ENCODE measurements around the gene KEAP1. TPM values are rescaled to one million over a fixed set of nuclear protein-coding genes. Genes with fewer than 3 reads are reported as not detected.

Gene KEAP1
- polyA plus RNA-seq, 1 donor from 2014 or later = 39.0 TPM

DNA sequence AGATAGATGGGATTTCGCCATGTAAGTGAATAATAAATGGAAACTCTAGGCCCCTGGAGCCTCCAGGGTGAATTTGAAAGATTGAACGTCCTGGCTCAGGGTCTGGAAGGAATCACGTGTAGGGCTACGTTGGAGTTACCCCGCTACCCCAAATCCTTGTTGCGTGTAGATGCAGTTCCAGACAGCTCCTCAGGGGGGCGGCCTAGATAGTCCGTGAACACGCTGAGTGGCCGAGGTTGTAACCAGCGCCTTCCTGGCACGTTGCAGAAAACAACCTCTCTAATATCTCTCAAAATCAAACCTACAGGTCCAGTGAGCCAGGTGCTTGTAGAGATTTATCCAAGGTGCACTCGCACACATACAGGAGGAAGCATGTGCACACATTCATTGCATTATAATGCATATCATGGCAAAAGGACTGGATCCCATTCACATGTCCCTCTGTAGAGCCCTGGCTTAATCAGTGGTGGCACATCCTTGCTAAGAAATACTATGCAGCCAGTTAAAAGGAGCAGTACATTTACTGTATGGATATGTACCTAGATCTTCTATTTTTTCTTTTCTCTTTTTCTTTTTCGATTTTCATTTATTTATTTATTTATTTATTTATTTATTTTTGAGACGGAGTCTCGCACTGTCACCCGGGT is 2.5 kb upstream of the KEAP1 start:
- TF ChIP-seq CTCF (IDR thresholded peaks at IDR 0.05; ENCODE audit: poor library complexity, severe bottlenecking) = peak; percentile 48
- no peak for TF ChIP-seq MXI1 (conservative IDR thresholded peaks at IDR 0.05; ENCODE audit: poor library complexity, severe bottlenecking)
- H3K79me2 ChIP-seq (replicated peaks; ENCODE audit: insufficient read depth, low read length) = peaks cover 9% of the 10 kb centered on the region
- H3K9ac ChIP-seq (ENCODE audit: low read length) = no peak overlapping the region
- H3K4me3 ChIP-seq (ENCODE audit: low read length) = no peak overlapping the region
- H2AFZ ChIP-seq (ENCODE audit: low read depth, low read length) = no peak overlapping the region
- no peaks in the 10 kb centered on the region for H4K20me1 ChIP-seq (ENCODE audit: insufficient read depth)
- no peaks in the 10 kb centered on the region for H3K36me3 ChIP-seq (ENCODE audit: insufficient read depth, low read length)
- no peaks in the 10 kb centered on the region for H3K9me2 ChIP-seq (ENCODE audit: insufficient read depth, low read length)
- no peak overlapping the region for H3K27ac ChIP-seq (ENCODE audit: low read length)
- H3F3A ChIP-seq (ENCODE audit: insufficient read depth, low read length, poor library complexity, severe bottlenecking) = no peaks in the 10 kb centered on the region
- H3K27me3 ChIP-seq (ENCODE audit: insufficient read depth, low read depth, low read length) = no peaks in the 10 kb centered on the region
- no peak overlapping the region for H3K4me2 ChIP-seq (ENCODE audit: low read length)
- H3K9me3 ChIP-seq (ENCODE audit: low read length) = no peaks in the 10 kb centered on the region

GRCh38 chr19:10502524-10503001 is 593 bp downstream of the KEAP1 start:
- H3K9ac ChIP-seq (ENCODE audit: low read length) = peak overlapping the region; percentile 87
- H4K20me1 ChIP-seq (ENCODE audit: insufficient read depth) = no peaks in the 10 kb centered on the region
- no peaks in the 10 kb centered on the region for H3K9me3 ChIP-seq (ENCODE audit: low read length)
- H3K4me2 ChIP-seq (ENCODE audit: low read length) = no peak overlapping the region
- H3K27me3 ChIP-seq (ENCODE audit: insufficient read depth, low read depth, low read length) = no peaks in the 10 kb centered on the region
- peak overlapping the region; percentile 58 for H3K27ac ChIP-seq (ENCODE audit: low read length)
- TF ChIP-seq TAF1 (IDR thresholded peaks at IDR 0.05; ENCODE audit: low read depth) (peak; percentile 39), POLR2AphosphoS5 (IDR thresholded peaks at IDR 0.05) (peak; percentile 55), EP300 (conservative IDR thresholded peaks at IDR 0.05; ENCODE audit: poor library complexity, severe bottlenecking) (peak; percentile 66), RAD21 (conservative IDR thresholded peaks at IDR 0.05) (no peak), CTCF (IDR thresholded peaks at IDR 0.05; ENCODE audit: poor library complexity, severe bottlenecking) (peak; percentile 33), REST (IDR thresholded peaks at IDR 0.05; ENCODE audit: borderline replicate concordance) (no peak), SMC3 (conservative IDR thresholded peaks at IDR 0.05; ENCODE audit: poor library complexity) (peak; percentile 29), EZH2 (IDR thresholded peaks at IDR 0.05; ENCODE audit: borderline replicate concordance, insufficient read depth, low read length, poor library complexity, severe bottlenecking) (no peak), MXI1 (conservative IDR thresholded peaks at IDR 0.05; ENCODE audit: poor library complexity, severe bottlenecking) (peak; percentile 78)
- H3F3A ChIP-seq (ENCODE audit: insufficient read depth, low read length, poor library complexity, severe bottlenecking) = no peaks in the 10 kb centered on the region
- no peaks in the 10 kb centered on the region for H3K36me3 ChIP-seq (ENCODE audit: insufficient read depth, low read length)
- peak overlapping the region; percentile 95 for H3K4me3 ChIP-seq (ENCODE audit: low read length)
- H2AFZ ChIP-seq (ENCODE audit: low read depth, low read length) = peak overlapping the region; percentile 93
- H3K9me2 ChIP-seq (ENCODE audit: insufficient read depth, low read length) = no peaks in the 10 kb centered on the region
- peaks cover 9% of the 10 kb centered on the region for H3K79me2 ChIP-seq (replicated peaks; ENCODE audit: insufficient read depth, low read length)

Measured in neural cell (in vitro differentiated cells).